Trophoblast cell (in vitro differentiated cells and primary cell): Measurements from ENCODE around the gene TMEM171.

Experiments
- DNase-seq, 2 donors: peaks; one replicate each; pipeline ENCODE4 v3.0.0-alpha.2; 2016
- H2AFZ ChIP-seq: 2 replicates; pipeline ENCODE4 v1.6.1; 2013; ENCODE audit warnings: low read length, moderate library complexity, mild to moderate bottlenecking; ENCODE audit not compliant: insufficient read depth, poor library complexity
- H2AK5ac ChIP-seq: 2 replicates; pipeline ENCODE4 v1.6.1; 2013; ENCODE audit warnings: mild to moderate bottlenecking, low read length
- H2BK120ac ChIP-seq: 2 replicates; pipeline ENCODE4 v1.6.1; 2013; ENCODE audit warnings: low read length, mild to moderate bottlenecking, moderate library complexity; ENCODE audit not compliant: insufficient read depth, poor library complexity
- H2BK12ac ChIP-seq: 2 replicates; pipeline ENCODE4 v1.6.1; 2013; ENCODE audit warnings: mild to moderate bottlenecking, low read length, moderate library complexity
- H2BK5ac ChIP-seq: 2 replicates; pipeline ENCODE4 v1.6.1; 2013; ENCODE audit warnings: low read length, low read depth, moderate library complexity, mild to moderate bottlenecking; ENCODE audit not compliant: poor library complexity
- H3K14ac ChIP-seq: 2 replicates; pipeline ENCODE4 v1.6.1; 2013; ENCODE audit warnings: mild to moderate bottlenecking, low read length
- H3K18ac ChIP-seq: 2 replicates; pipeline ENCODE4 v1.6.1; 2013; ENCODE audit warnings: mild to moderate bottlenecking, low read length
- H3K23ac ChIP-seq: 2 replicates; pipeline ENCODE4 v1.6.1; 2013; ENCODE audit warnings: low read length
- H3K27ac ChIP-seq: 2 replicates; pipeline ENCODE4 v1.5.1; 2013; ENCODE audit warnings: low read depth, mild to moderate bottlenecking, inconsistent platforms, low read length, moderate library complexity
- H3K27me3 ChIP-seq: 2 replicates; pipeline ENCODE4 v1.6.1; 2013; ENCODE audit warnings: inconsistent platforms, mild to moderate bottlenecking, low read length, moderate library complexity; ENCODE audit not compliant: insufficient read depth
- H3K36me3 ChIP-seq, 2 experiments: 1 replicate in 1 of 2; 2 replicates in 1 of 2; pipeline ENCODE4 v1.6.1; 2013; ENCODE audit warnings: low read length in 2 of 2, mild to moderate bottlenecking in 2 of 2, moderate library complexity in 1 of 2; ENCODE audit not compliant: insufficient read depth in 2 of 2, control insufficient read depth in 1 of 2
- H3K4ac ChIP-seq: 2 replicates; pipeline ENCODE4 v1.6.1; 2013; ENCODE audit warnings: low read depth, mild to moderate bottlenecking, low read length, moderate library complexity
- H3K4me1 ChIP-seq, 2 experiments: 1 replicate in 1 of 2; 2 replicates in 1 of 2; pipeline ENCODE4 v1.6.1; 2013; ENCODE audit warnings: low read length in 2 of 2, mild to moderate bottlenecking in 2 of 2, moderate library complexity in 1 of 2; ENCODE audit not compliant: insufficient read depth in 2 of 2, control insufficient read depth in 1 of 2
- H3K4me2 ChIP-seq: 2 replicates; pipeline ENCODE4 v1.6.1; 2013; ENCODE audit warnings: inconsistent platforms, mild to moderate bottlenecking, low read length, moderate library complexity
- H3K4me3 ChIP-seq: 2 replicates; pipeline ENCODE4 v1.5.1; 2013; ENCODE audit warnings: mild to moderate bottlenecking, low read depth, low read length, inconsistent platforms
- H3K79me1 ChIP-seq: one replicate; pipeline ENCODE4 v1.6.1; 2013; ENCODE audit warnings: low read length
- H3K79me2 ChIP-seq: 2 replicates; pipeline ENCODE4 v1.6.1; 2013; ENCODE audit warnings: low read length, mild to moderate bottlenecking; ENCODE audit not compliant: control insufficient read depth, insufficient read depth, poor library complexity
- H3K9ac ChIP-seq: 2 replicates; pipeline ENCODE4 v1.6.1; 2013; ENCODE audit warnings: mild to moderate bottlenecking, low read length
- H3K9me3 ChIP-seq: 2 replicates; pipeline ENCODE4 v1.6.1; 2013; ENCODE audit warnings: low read depth, mild to moderate bottlenecking, control low read depth, inconsistent platforms, low read length; ENCODE audit not compliant: insufficient read depth
- H4K12ac ChIP-seq: 2 replicates; pipeline ENCODE4 v1.6.1; 2013; ENCODE audit warnings: low read depth, mild to moderate bottlenecking, low read length, moderate library complexity
- H4K8ac ChIP-seq: 2 replicates; pipeline ENCODE4 v1.6.1; 2013; ENCODE audit warnings: low read depth, mild to moderate bottlenecking, low read length, moderate library complexity
- H4K91ac ChIP-seq: one replicate; pipeline ENCODE4 v1.6.1; 2013; ENCODE audit warnings: low read depth, mild to moderate bottlenecking, low read length, moderate library complexity
- WGBS: extraction: QIAGEN DNeasy Blood & Tissue Kit; methylation state at CpG from one replicate; pipeline ENCODE4 v1.1.7; 2013; ENCODE audit warnings: missing lambda C conversion rate; ENCODE audit not compliant: insufficient read length, insufficient coverage; ENCODE audit errors: extremely low coverage; 5-methylcytosine and 5-hydroxymethylcytosine counted together

The TMEM171 gene

DNA sequence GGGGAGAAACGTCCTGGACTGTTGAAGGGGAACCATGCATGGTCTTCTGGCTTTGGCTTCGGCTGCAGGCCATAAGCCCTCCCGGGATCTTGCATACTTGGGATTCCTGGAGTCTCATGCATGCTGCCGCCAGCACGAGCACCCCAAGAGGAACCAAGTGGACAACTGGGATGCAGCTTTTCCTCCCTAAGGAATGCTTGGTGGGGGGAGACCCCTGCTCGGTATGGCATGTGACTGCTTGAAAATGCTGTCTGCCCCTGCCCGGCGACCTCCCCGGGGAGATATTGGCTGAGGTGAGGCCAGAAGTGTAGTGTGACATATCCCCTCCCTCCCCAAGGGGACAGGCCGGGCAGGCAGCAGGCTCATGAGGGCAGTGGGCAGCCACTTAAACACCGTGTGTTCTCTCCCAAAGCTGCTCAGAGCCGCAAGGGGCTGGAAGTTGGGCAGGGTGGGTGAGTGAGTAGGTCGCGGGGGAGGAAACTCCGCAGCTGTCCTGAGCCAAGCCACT, 15.7 kb downstream of the TMEM171 start:
- H3K4ac ChIP-seq, result no peak overlapping the region
- H3K79me2 ChIP-seq, result no peaks in the 10 kb centered on the region
- no peak overlapping the region for H2AK5ac ChIP-seq
- H4K91ac ChIP-seq, result peak overlapping the region; percentile 46
- H3K23ac ChIP-seq, result no peak overlapping the region
- no peak overlapping the region for H2BK12ac ChIP-seq
- no peaks in the 10 kb centered on the region for H3K9me3 ChIP-seq
- no peak for DNase-seq
- H2BK5ac ChIP-seq, result no peak overlapping the region
- H4K8ac ChIP-seq, result no peak overlapping the region
- peak overlapping the region; percentile 6 for H3K14ac ChIP-seq
- H3K4me1 ChIP-seq, result peaks cover 16 to 24% of the 10 kb centered on the region in 2 experiments
- H3K79me1 ChIP-seq, result peaks cover 9% of the 10 kb centered on the region
- H2AFZ ChIP-seq, result no peak overlapping the region
- H3K18ac ChIP-seq, result no peak overlapping the region
- H3K9ac ChIP-seq, result no peak overlapping the region
- no peak overlapping the region for H4K12ac ChIP-seq
- peak overlapping the region; percentile 63 for H3K27ac ChIP-seq
- H3K4me3 ChIP-seq, result no peak overlapping the region
- H3K4me2 ChIP-seq, result peak overlapping the region; percentile 4
- WGBS, result no CpG with 5 or more reads among the region's 15 CpGs
- H2BK120ac ChIP-seq, result no peak overlapping the region
- H3K36me3 ChIP-seq, result no peaks in the 10 kb centered on the region
- H3K27me3 ChIP-seq, result no peaks in the 10 kb centered on the region

DNA sequence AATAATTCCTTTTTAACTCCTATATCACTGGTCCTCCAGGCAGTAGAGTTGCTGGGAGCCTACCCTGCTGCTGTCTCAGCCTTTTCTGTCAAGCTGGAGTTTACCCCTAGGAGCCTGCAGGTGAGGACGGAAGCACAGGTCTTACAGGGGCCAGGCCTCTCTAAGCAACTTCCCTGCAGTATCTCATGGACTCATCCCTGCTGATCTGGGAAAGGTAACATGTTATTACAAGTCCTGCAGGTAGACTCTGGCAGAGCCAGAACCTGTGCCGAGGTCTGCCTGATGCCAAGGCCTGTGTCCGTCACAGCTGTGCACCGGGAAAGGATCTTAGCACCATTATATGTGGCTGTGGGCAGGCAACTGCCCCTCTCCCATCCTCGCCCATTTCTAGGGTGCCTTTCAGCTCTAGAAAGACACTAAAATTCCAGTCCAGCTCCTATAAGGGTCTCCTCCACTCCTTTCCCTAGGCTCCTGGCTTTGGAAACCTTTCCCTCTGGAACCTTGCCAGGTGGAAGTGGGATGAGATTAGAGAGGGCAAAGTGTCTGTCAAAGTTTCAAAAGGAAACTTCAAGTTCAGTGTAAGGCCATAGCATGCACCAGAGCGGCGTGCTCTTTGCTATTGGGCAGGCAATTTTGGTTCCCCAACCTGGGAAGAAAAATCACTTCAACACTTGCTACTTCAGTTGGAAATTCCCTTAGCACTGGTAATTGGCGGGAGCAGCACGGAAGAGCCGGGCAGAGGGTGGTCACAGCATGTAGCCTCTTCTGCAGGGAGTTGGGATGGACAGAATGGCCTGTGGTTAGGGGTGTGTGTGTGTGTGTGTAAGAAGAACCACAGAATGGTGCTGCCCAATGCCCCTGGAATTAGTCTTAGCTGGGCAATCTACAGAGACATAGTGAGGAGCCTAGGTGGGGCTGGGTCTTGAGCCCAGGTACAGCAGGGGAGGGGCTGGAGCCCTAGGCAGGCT, 17.5 kb downstream of the TMEM171 start:
- H3K79me2 ChIP-seq, result no peaks in the 10 kb centered on the region
- WGBS, result no CpG with 5 or more reads among the region's 10 CpGs
- DNase-seq, result no peak
- no peak overlapping the region for H2AFZ ChIP-seq
- no peak overlapping the region for H3K14ac ChIP-seq
- H2BK12ac ChIP-seq, result peak overlapping the region; percentile 3
- no peak overlapping the region for H3K4me3 ChIP-seq
- H3K4ac ChIP-seq, result no peak overlapping the region
- no peaks in the 10 kb centered on the region for H3K9me3 ChIP-seq
- H3K36me3 ChIP-seq, result no peaks in the 10 kb centered on the region
- no peak overlapping the region for H2BK120ac ChIP-seq
- H3K23ac ChIP-seq, result no peak overlapping the region
- H4K8ac ChIP-seq, result no peak overlapping the region
- no peak overlapping the region for H3K9ac ChIP-seq
- H3K18ac ChIP-seq, result no peak overlapping the region
- H4K91ac ChIP-seq, result no peak overlapping the region
- no peak overlapping the region for H2BK5ac ChIP-seq
- no peak overlapping the region for H3K27ac ChIP-seq
- H3K4me2 ChIP-seq, result no peak overlapping the region
- peaks cover 16 to 24% of the 10 kb centered on the region in 2 experiments for H3K4me1 ChIP-seq
- H3K79me1 ChIP-seq, result peaks cover 9% of the 10 kb centered on the region
- no peak overlapping the region for H4K12ac ChIP-seq
- H3K27me3 ChIP-seq, result no peaks in the 10 kb centered on the region
- no peak overlapping the region for H2AK5ac ChIP-seq

DNA sequence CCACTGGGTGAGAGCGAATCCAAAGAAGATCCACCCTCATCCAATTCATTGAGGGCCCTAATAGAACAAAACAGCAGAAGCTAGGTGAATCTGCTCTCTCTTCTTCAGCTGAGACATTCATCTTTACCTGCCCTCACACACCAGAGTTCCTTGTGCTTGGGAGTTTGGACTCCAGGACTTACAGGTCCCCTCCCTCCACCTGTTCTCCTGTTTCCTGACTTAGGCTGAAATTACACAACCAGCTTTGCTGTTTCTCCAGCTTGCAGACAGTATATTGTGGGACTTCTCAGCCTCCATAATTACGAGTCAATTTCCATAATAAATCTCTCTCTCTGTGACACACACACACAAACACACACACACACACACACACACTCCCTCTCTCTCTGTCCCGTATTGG, 19.1 kb downstream of the TMEM171 start:
- Histone ChIP-seq H2BK12ac (no peak overlapping the region), H3K4me1 (peaks cover 16 to 24% of the 10 kb centered on the region in 2 experiments), H3K18ac (no peak overlapping the region), H3K4ac (no peak overlapping the region), H2BK120ac (no peak overlapping the region), H3K4me2 (no peak overlapping the region), H3K27ac (no peak overlapping the region), H3K9ac (no peak overlapping the region), H3K9me3 (no peaks in the 10 kb centered on the region), H2BK5ac (no peak overlapping the region), H3K14ac (no peak overlapping the region), H3K27me3 (no peaks in the 10 kb centered on the region), H2AK5ac (no peak overlapping the region), H3K79me2 (no peaks in the 10 kb centered on the region), H3K79me1 (peaks cover 9% of the 10 kb centered on the region), H3K4me3 (no peak overlapping the region), H3K36me3 (no peaks in the 10 kb centered on the region), H4K91ac (no peak overlapping the region), H3K23ac (no peak overlapping the region), H4K12ac (no peak overlapping the region), H2AFZ (no peak overlapping the region), H4K8ac (no peak overlapping the region)
- no peak for DNase-seq
- WGBS, result no CpG with 5 or more reads among the region's 3 CpGs

DNA sequence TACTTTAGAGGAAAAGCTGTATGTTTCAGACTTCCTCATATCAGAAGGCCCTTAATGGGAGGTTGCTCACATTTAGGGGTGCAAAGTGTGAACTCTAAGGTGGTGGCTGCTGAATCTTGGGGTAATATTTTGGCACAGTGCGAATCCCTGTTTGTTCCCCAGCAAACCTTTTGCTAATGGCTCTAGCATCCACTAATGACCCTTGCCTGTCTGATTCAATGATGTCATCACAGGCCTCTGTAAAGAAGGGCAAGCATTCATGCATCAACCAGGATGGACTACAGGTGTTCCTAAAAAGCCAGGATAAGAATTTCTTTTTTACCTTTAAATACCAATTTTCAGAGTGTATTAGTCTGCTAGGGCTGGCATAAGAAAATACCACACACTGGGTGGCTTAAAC, 20.4 kb downstream of the TMEM171 start:
- H2AFZ ChIP-seq, result no peak overlapping the region
- no peak overlapping the region for H3K9ac ChIP-seq
- peaks cover 4% of the 10 kb centered on the region for H3K79me1 ChIP-seq
- no peak overlapping the region for H2BK5ac ChIP-seq
- no peak overlapping the region for H2AK5ac ChIP-seq
- H3K4me1 ChIP-seq, result peaks cover 6 to 14% of the 10 kb centered on the region in 2 experiments
- no peaks in the 10 kb centered on the region for H3K9me3 ChIP-seq
- H3K4me3 ChIP-seq, result no peak overlapping the region
- no peak for DNase-seq
- no peaks in the 10 kb centered on the region for H3K36me3 ChIP-seq
- H2BK120ac ChIP-seq, result no peak overlapping the region
- H3K79me2 ChIP-seq, result no peaks in the 10 kb centered on the region
- H4K12ac ChIP-seq, result no peak overlapping the region
- no peaks in the 10 kb centered on the region for H3K27me3 ChIP-seq
- H4K91ac ChIP-seq, result no peak overlapping the region
- no peak overlapping the region for H3K27ac ChIP-seq
- no peak overlapping the region for H3K14ac ChIP-seq
- H3K18ac ChIP-seq, result no peak overlapping the region
- WGBS, result no CpG with 5 or more reads among the region's 1 CpG
- H2BK12ac ChIP-seq, result no peak overlapping the region
- H3K23ac ChIP-seq, result no peak overlapping the region
- no peak overlapping the region for H3K4me2 ChIP-seq
- no peak overlapping the region for H4K8ac ChIP-seq
- no peak overlapping the region for H3K4ac ChIP-seq
